RPMI8226 (cell line): ENCODE results near the gene ARSJ.
"Not testable (repeated sequence)": the region's sequence is repeated elsewhere in the genome, so short reads cannot be mapped to it uniquely, and the experiment has no call there.

Experiments used
- DNase-seq: peaks from one replicate; pipeline ENCODE4 v3.0.0-alpha.2; 2015

Gene ARSJ

DNA sequence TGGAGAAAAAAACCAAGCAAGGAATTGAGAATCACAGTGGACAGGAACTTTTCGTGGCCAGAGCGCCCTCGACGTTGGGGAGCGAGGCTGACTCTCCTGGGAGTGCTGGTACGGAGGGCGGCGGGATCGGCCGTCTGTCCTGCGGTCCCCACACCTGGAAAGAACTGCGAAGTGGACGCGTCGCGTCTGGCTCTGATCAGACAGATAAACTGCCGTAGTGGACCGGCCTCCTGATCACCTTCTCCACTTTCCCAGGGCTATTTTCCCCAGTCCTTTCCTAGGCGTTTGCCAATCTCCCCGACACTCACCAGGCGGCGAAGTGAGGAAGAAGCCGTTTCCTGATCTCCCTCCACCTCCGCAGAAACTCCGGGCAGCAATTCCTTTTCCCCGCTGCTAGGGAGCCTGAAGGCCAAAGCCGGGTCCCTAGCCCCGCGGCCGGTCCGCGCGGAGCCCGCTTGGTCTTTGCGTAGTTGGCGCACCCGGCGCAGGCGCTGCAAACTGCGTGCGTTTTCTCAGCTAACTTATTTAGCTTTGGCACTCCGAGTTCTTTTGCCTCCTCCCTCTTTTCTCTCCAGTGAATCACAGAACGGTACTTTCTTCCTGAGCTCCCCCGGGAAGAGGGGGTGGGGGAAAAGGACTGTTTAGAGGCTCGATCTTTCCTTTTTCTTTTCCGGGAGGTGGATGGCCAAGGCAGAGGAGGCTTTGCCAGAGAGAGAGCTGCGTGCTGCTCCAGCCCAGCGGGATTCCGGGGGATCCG, at the start of gene ARSJ:
ARSJ (minus strand) TSS at position 500 of the 757 bp plus-strand sequence. CDS start 813 bp downstream, outside the sequence.
- DNase-seq: no peak

DNA sequence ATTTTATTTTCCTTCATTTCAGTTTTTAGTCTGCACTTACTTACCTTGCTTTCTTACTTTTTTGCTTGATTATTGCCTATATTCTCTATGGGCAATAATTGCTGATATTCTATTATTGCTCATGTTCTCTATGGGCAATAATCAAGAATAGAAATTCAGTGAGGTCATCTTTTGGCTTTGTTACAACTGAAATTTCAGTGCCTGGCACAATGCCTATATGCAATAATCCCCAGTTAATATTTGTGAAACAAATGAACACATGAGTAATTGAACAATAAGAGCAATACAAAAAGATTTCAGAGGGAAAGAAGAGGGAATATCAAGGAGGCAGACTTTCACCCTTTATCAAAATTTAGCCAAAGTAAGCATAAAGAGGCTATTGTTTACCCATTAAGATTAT, 48.6 kb upstream of the ARSJ start:
- no peak for DNase-seq

DNA sequence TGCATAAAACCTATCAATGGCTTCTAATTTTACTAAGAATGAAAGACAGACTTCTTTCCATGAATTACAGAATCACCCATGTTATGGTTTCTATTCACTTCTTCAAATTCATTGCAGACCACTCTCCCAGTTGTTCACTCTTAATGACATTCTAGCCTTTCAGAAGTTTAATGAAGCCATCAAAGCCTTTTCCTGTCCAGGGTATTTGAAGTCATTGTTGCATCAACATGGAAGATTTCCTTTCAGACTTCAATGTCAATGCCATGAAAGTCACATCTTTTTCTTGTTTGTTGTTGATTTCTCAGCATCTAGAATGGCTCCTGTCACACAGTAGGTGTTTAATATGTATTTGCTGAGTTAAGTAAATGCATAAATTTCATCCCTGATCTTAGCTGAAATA, 48.1 kb upstream of the ARSJ start:
- no peak for DNase-seq

DNA sequence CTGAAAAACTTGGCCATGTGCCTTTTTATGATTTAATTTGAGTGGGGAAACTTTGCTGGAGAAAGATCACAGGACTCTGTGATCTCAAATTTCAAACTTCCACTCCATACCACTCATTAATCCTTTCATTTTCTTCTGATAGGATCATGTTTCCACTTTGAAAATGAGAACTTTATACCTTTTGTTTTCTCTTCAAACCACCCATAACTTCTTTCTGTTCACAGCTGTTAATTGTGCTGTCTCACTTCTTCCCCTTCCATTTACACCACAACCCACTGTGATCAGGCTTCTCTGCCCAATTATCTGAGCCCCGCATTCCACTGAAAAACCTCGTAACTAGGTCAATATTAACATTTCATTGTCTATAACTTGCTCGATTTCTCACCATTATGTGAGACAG, 47.0 kb upstream of the ARSJ start:
- DNase-seq: no peak

DNA sequence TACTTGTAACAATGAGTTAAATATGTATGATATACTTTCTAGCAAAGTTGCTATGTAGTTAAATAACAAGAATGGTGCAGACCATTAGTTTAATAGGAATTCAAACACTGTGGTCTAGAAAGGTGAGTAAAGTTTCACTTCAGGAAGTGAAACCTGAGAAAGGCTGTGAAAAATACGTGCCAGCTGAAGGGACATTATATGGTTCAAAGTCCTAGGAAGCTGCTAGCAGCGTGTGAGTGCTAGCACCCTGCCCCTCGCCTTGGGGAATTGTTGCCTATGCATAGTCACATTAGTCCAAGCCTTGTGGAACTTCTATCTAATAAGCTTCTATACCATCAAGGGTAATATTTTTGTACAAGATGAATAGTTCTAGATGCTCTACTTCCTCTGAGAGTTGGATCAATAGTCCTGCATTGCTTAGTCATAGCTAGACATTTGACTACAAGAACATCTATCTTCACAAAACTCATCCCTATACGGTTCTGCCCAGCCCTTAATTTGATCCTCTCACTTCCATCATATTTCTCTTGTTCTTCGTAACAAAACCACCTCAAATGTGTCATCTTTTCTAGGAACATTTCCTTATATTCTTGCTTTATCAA, 45.8 kb upstream of the ARSJ start:
- peak; percentile 2 for DNase-seq

DNA sequence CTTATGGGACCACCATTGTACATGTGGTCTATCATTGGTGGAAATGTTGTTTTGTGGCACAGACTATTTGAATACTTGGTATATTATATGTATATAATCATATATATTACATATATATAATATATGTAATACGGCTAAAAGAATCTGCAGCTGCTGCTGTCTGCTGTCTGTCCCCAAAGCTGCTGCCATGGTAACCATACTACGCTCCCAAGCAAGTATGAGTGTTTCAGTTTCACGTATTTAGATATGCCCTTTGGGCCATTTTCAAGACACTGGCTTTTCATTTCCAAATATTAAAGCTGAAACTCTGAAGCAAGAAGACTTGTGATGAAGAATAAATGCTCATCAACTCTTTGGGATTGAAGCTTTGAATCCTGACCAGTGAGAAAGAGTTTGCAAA, 42.0 kb upstream of the ARSJ start:
- DNase-seq: no peak

DNA sequence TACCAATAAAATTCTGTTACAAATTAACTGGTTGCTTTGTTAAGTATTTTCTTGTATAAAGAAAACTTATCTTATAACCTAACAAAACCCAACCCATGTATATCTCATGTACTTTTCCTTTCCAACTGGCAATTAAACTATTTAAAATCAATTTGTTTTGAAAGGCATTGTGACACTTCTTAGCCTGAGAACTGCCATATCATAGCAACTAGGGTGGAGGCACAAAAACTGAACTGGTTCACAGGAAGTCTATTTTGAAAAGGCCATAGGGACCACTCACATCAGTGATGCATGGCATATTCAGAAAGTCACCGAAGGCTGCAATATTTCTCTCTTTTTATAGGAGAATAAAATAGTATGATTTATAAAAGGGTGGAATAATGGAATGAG, 40.5 kb upstream of the ARSJ start:
- DNase-seq: no peak

DNA sequence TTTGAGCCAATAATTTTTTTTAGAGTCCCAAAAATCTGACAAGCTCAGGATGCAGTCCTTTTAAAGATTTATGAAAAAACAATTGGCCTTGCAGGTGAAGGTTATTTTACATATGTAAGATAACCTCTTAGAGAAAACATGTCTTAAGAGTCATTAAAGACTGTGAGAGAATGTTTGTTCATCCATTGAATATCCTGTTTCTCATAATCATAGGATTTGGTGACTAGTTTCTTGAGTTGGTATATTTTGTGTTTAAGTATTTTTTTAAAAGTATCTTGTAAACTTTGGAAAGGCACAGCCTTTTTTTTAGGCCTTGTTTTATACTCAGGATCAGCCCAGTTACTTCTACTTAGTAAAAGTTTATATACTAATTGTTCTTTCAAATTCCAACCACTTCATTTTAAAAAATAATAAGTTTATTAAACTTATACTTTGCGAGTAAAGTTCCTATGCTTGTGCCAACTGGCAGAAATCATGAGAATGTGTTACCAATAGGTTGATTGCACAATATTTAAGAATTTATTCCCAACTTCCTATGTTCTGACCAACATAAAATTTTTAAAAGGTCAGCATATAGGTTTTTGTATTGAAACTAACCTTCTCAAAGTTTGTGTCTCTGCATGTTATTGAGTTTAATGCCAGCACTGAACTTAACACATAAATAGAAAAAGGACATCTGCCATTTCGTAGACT, 40.0 kb upstream of the ARSJ start:
- DNase-seq: no peak

DNA sequence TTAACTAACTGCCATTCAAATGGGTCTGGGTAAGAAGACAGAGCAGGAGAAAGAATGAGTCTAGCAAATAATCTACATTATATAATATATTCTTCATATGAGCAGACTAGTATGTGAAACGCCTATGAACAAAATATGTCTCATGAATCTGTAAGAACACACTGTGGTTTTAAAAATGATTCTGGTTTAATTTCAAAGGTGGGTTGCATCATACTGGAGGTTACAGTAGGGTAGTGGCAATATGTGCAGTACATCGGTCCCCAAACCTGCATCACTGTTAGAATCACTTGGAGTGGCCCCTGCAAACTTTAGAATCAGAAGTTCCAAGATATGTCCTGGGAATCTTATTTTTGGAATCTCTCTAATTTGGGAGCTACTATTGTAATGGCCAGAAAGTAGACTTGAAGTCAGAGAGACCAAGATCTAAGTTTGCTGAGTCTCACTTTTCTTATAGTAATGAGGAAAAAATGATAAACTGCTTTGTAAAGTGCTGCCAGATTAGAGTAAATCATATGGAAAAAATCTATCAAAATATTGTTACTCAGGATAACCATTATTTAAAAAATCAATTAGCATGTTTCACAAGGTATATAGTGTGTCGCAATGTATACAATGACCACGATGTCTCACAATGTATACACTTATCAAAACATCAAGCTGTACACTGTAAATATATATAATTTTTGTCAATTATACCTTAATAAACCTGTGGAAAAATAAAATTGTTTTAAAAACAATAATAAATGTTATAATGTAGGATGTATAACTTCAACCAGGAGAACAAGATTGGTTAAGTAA, 37.9 kb upstream of the ARSJ start:
- DNase-seq: no peak

DNA sequence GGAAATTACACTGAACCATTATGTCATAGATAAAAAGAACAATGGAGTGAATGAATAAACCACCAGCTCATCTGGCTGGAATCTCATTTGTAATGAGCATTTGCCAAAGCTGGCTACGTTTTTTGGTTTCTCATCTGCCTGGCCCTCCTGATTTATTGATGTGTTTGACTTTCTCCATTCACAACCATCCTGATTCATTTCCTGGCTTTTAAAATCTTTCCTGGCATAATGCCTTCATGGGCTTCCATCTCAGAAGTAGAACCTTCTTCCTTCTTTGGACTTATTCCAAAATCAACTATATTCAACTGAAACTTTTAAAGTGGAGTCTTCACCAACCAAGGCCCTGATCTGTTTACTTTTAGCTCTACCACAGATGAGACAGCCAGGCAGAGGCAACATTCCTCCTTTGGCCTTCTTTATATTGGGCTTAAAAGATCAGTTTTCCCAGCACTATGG, 36.0 kb upstream of the ARSJ start:
- no peak for DNase-seq

DNA sequence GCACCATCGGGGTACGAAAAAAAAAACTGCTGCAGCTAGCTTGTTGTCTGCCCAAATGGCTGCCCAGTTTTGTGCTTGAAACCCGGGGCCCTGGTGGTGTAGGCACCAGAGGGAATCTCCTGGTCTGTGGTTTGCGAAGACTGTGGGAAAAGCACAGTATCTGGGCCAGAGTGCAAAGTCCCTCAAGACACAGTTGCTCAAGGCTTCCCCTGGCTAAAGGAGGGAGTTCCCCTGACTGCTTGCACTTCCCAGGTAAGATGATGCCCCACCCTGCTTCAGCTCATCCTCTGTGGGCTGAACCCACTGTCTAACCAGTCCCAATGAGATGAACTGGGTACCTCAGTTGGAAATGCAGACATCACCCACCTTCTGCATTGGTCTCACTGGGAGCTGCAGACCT, 33.8 kb upstream of the ARSJ start:
- DNase-seq: not testable (repeated sequence)

DNA sequence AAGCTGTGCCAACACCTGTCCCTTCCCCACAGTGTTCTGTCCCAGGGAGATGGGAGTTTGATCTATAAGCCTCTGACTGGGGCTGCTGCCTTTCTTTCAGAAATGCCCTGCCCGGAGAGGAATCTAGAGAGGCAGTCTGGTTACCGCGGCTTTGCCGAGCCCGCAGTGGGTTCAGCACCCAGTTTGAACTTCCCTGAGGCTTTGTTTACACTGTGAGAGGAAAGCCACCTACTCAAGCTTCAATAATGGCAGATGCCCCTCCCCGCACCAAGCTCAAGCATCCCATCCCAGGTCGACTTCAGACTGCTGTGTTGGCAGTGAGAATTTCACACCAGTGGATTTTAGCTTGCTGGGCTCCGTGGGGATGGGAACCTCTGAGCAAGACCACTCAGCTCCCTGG, 33.3 kb upstream of the ARSJ start:
- DNase-seq: no peak

DNA sequence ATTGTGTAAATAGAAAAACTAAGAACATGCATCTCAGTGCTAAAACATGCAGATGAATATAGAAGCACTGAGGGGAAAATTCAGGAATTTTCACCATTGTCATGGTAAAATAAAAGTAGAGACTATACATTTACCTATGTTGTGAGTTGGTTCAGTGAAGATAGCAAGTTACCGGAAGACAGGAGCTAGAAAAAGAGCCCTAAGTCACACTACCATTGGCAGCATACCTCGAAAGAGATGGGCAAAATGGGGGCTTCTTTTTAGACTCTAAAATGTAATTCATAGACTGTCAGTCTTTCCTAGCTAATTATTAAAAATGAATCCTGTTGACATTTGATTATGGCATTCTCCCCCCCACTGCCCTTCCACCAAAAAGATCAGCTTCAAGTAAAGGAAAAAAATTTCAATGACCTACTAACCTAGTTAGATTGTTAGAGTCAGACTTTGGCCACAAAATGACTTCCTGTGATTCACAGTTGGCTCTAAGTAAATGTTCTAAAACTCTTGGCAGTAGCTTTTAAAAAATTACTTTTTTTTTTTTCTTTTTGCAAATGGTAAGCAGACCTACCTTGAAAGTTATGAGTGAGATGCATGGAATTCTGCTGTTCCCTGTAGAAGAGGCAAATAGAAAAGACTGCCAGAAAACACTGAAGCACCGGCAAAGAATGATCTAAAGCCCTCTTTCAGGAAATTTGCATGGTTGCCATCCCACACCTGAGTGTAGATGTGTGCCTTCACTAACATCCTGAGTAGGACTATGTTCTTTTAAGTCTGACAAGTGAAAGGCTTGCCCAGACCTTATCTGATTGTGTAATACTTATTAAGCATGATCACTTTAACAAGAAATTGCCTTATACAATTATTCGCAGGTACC, 26.4 kb upstream of the ARSJ start:
- no peak for DNase-seq

DNA sequence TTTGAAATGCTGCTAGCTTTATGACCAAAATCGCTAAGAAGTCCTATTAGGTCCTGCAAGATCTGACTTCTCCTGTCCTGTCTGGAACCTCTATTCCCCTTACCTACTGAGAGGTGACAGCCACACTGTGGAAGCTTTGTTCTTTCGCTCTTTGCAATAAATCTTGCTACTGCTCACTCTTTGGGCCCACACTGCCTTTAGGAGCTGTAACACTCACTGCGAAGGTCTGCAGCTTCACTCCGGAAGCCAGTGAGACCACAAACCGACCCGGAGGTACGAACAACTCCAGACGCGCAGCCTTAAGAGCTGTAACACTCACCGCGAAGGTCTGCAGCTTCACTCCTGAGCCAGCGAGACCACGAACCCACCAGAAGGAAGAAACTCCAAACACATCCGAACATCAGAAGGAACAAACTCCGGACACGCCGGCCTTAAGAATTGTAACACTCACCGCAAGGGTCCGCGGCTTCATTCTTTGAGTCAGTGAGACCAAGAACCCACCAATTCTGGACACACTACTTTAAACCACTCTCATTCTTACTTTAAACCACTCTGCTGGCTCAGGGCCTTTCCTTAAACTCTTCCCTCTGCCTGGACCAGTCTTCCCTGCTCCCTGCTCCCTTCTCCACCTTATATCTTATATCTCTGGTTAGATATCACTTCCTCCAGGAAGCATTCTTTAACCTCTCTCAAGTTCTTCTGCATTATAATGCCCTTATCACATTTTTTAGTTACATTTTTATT, 25.2 kb upstream of the ARSJ start:
- not testable (repeated sequence) for DNase-seq

DNA sequence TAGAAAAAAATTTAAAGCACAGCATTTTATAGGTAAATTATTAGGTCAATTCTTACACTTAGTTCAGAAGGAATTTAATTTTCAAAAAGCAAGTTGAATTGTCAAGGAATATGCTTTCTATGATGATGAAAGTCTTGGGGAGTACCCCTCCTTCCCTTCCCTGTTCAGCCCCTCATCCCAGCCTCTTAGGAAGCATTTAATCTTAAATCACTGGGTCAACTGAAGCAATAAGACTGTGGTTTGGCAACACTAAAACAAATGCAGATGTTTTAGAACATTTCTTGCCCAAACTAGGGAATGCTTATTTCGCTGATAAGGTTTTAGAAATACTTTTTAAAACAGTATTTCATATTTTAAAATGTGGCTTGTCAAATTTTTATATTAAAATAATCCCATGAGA, 19.1 kb upstream of the ARSJ start:
- no peak for DNase-seq

DNA sequence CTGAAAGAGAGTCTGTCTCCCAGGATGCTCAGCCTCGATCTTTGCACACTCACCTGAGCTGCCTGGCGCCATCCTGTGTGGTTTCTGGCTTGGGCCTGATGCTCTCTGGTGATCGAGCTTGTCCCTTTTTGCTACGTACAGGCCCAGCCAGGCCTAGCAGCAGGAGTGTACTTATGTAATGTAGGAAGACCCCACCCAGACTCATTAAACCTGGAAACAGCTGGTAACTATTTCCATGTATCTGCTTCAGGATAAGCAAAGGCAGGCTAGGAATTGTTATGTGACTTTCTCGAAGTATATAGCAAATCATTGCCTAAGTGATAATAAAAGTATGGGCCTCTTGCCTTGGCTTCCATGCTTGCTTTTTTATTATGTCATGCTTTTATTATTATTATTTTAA, 18.6 kb upstream of the ARSJ start:
- no peak for DNase-seq

DNA sequence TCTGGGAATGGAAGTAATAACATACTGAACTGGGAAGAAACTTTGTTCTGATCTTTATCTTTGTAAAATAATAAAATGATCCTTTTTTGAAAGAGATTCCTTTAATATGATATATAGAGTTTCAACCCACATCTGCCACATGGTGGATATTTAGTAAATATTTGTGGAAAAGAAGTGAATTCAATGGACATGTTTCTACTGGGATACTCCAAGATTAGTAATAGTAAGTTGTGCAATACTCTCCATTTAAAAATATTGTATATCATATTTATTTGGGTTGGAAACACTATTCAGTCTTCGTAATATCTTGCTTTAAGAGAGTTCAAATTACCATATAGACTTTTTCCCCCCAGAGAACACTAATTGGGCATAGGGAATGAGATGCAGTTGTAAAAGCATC, 17.8 kb upstream of the ARSJ start:
- no peak for DNase-seq

DNA sequence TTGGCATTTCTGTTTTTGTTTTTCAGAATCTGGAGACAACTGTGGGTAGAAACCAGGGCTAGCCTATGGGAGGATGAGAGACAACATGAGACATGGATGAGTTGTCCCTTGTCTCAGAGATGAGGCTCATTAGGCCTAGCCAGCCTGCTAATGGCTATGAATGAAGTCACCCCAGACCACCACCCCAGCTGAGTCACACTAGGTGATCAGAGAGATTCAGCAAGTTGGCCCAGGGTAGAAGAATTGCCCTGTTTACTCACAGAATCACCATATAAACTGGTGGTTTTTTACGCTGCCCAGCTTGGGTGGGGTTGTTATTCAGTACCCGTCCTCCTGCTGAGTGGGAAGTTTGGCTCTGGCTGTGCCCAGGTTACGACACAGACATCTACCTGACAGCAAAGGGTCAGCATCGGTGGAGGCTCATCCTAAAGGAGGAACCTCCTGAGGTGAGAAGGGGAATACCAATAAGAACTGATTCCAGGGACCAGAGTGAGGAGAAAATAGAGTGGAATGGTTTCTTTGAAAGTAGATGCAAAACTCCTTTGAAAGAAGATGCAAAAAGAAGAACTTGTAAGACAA, 17.2 kb upstream of the ARSJ start:
- DNase-seq: no peak

DNA sequence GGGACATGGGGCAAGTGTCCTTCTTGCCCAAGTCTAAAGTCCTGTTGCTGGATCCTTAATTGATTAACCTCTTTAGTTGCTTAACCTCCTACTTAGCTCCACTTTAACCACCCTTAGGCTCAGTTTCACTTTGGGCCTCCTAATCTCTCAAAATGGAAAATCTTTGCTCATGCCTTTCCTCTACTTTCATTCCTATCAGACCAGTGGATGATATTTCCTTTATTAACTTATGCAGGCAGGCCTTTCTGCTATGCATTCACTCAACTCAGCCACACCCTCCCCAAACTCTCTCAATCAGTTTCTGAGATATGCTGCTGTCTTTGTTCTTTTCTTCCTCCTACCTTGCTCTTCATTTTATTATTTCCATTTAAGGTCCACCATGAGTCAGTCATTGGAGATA, 14.4 kb upstream of the ARSJ start:
- no peak for DNase-seq

DNA sequence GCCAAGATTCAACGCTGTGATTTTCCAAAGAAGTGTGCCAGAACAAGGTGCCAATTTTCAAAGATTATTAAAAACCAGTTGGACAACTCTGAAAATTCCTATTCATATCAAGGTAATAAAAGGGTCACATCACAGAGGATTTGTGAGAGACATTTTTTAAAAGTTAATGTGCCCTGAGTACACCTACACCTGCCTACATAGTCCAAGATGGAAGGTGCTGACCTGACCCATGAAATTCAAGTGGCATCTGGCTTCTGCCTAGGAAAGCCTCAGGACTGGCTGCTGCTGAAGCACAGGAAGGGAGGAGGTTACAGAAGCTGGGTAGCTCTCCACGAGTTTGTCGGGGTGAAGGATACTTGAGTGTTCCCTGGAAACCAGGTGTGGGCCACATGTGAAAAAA, 11.4 kb upstream of the ARSJ start:
- DNase-seq: no peak

DNA sequence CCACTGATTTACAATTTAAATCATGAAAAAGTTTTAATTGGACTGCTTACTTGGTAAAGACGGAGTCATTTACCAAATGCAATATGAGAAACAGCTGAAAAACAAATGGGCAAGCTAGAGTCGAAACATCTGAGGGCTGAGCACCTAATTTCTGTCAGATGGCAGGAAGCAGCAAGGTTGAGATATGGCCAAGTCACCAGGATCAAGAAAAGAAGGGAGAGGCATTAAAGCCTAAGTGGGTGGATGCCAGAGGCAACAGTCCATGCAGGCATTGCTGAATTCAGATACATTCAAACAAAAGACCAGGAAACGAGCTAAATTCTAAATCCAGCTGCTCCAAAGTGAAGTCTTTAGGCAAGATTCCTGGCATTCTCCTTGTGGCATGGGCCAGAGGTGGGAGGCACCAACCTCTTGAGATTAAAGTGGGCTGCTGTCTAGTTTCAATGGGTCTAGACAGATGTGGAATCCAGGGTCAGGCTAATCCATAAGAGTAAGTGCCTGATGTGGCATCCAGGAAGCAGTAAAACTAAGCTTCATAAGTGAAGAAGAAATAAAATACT, 8.0 kb upstream of the ARSJ start:
- no peak for DNase-seq
